NCI-H2107 treated with DMSO at 0.1 percent for 48 hours (cell line): Measurements from ENCODE around the gene RAX2.

Experiments
- DNase-seq: peaks from one replicate; lab custom pipeline; 2025; ENCODE audit not compliant: unreplicated experiment; lab: John Stamatoyannopoulos, UW

Gene RAX2

DNA sequence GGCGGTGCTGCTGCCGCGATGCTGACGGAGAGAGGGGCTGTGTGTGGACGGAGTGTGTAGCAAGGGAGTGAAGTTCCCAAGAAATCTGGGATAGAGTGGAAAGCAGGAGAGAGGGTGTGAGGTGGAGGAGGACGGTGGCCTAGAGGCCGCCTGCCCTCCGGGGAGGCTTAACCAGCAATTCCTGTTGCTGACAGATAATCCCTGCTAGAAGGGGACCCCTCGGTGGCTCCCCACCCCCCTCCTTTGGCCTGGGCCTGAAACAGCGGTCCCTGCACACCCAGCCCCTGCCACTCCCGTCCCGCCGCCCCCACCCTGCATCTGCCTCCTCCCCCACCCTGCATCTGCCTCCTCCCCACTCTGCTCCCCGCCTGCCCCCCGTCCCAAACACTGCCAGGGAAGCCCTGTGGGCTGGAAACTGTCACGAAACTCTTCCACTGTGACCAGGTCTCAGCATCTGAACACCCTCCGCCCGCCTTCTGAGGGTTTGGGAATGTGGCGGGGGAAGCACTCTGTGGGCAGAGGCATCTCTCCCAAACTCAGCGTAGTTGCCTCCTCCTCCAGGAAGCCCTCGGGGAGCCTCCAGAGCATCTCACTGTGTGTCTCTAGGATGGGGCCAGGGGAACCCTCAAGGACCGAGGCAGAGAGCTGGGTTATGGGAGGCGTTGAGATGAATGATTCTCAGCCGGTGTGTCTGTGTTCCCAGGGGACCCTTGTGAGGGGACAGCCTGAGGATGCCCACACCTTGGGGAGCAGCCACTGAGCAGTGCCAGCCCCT is 31.3 kb upstream of the RAX2 start:
- DNase-seq = no peak

DNA sequence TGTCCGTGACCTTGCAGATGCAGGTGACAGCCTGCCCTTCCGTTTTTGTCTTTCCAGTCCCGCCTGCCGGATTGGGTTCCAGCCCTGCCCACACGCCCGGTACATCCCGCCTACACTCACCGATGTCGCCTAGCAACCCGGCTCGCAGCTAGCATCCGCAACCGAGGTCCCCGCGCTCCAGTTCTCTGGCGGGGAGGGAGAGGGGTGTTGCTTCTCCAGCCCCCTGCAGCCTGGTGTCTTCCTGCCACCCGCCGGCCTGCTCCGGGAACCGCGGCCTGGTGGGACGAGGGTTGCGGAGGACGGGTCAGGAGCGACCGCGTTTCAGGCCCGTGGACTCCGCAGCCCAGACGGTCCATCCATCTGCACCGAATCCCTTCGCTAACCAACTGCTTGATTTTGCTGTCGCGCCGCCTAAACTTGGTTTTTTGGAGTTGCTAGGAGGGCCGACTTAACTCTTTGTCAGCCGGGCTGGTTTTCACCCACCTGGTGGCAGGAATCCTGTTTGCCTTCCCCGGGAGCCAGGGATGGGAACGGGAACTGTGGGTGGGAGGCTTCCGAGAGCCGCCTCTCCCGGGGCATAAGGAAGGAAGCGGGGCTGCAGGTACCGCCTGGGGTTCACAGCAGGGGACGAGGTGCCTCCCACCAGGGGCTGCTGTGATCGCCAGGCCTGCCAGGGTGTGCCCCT is 29.5 kb upstream of the RAX2 start:
- DNase-seq = peak; percentile 18

DNA sequence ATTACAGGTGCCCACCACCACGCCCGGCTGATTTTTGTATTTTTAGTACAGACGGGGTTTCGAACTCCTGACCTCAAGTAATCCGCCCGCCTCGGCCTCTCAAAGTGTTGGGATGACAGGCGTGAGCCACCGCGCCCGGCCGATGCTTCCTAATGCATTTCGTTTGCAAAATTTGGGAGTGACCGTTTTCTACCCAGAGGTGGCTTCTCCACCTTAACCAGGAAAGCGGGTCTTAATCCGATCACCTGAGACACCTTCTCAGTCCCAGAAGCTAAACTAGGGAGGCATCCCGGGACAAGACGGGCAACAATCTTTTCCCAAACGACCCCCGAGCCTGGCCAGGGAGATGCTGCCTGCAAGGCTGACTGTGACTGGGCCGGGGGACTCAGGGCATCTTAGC is 29.0 kb upstream of the RAX2 start:
- DNase-seq = no peak

DNA sequence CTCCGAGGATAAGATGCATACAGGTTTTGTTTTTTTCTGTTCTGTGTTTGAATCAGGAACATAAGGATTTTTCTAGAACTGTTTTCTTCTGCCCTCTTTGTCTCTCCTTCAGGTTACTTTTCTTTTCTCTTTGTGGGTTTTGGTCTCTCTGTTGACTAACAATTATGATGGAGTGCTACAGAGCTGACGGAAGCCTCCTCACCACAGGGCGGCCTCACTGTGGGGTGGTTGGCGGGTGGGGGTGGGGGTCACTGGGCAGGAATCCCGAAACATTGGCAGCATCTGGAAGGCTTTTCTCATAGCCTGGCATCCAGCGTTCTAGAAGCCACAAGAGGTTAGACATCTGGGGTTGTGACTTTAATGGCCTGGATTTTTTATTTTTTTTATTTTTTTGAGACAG is 26.1 kb upstream of the RAX2 start:
- no peak for DNase-seq

DNA sequence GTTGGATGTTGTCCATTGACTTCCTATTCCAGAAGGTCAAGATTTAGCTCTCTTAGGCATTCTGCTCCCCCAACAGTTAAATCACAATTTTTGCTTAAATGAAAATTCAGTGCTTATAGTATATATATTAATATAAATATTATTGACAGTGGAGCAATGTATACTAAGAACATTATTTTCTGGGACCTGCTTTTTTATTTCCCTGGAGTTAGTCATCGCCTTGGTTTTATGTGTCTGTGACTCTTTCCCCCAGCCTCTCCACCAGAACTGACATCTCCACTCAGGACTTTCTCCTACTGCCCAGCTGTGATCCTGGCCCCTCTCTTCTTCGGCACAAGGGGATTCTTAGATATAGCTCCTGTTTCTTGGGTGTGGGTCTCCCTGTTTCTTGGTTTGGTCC is 24.3 kb upstream of the RAX2 start:
- DNase-seq = no peak

DNA sequence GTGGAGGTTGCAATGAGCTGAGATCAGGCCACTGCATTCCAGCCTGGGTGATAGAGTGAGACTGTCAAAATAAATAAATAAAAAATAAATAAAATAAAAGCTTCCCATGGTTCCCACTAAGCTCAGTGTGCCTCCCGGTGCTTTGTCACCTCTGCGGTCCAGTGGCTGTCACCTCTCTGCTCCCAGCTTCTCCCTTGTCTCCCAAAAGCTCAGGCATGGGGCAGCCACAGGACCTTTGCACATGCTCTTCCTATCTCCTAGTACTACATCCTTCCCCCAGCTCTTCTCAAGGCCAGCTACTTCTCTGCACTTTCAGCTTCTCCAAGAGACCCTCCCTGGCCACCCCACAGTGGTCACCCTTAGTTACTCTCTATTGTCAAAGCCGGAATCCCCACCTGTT is 21.8 kb upstream of the RAX2 start:
- no peak for DNase-seq

DNA sequence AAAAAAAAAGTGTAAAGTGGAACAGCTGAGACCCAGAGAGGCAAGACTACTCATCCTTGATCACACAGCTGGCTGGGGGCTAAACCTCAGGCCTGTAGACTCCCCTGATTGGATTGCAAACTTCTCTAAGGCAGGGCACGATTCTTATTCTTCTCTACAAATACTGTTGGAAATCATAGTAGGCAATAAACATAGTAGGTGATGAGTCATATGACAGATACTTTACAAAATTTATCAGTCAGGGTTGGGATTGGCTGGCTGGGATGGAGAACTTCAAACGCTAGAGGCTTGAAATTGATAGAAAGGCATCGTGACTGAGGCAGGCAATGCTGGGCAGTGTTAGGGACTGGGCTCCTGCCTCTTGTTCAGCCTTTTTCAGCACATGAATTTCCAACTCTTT is 20.1 kb upstream of the RAX2 start:
- DNase-seq = no peak

DNA sequence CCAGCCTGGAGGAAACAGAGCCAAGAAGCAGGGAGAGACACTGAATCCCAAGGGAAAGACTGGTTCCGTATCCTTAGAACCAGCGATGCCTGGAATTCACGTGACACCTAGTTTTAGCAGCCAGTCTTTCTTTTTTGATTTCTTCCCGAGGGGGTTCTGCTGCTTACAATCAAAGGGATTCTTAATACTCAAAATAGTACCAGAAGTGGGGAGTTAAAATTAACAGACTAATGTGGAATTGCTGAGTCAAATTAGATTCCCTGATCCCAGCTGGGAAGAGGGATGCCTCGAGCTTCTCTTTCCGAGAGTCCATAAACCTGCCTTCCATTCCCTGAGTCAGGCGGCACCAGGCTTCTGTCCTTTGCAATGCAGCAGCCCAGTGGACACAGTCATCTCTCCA is 18.9 kb upstream of the RAX2 start:
- DNase-seq = no peak

DNA sequence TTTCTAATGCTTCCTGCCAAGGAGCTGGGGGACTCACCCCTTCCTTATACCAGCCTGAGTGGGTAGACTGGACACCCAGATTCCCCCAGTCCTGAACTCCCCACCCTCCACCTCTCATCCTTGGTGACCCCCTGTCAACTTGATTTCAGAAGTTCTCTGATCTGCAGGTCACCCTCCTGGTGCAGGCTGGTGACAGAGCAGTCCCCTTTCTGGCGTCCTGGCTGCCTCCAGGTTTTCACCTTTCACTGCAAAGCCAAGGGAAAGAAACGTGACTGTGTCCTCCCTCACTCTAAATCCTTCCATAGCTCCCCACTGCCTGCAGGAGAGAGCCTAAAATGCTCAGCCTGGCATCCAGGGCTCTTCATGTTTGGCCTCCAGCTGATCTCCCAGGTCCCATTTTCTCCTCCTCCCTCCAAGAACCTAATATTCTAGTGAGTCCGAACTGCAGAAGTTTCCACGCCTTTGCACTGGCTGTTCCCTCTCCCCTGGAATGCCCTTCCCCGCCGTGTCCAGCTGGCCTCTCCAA is 18.2 kb upstream of the RAX2 start:
- no peak for DNase-seq

DNA sequence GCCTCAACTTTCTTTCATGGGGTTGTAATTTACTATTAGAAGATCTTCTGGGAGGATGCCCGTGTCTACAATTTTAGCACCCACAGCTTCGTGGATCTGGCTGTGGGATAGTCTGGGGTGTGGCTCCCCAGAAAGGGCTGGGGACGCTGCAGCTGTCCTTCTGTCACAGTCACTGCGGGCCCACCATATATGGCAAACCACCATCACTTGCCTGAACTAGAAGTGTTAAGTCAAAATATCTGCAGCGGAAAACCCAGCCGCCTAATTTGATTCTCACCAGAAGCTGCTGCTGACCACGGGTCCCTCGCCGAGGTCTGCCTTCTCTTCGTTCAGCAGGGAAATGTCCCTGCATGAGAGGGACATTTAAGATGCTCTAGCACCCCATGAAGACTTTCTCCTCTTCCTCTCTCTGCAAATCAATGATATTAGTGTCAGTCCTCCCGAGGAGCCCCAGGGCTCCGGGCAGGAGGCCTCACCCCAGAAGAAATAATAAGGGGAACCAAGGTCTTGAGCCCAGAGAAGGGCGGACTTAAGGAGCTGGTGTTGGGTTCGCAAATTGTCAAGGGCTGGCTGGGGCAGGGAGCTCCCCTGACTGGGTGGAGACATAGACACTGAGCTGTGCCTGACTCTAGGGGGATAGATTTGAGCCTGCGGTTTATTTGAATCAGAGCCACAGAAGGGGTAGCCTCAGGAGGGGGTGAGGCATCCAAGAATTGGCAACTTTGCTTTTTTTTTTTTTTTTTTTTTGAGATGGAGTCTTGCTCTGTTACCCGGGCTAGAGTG is 17.2 kb upstream of the RAX2 start:
- DNase-seq = no peak

DNA sequence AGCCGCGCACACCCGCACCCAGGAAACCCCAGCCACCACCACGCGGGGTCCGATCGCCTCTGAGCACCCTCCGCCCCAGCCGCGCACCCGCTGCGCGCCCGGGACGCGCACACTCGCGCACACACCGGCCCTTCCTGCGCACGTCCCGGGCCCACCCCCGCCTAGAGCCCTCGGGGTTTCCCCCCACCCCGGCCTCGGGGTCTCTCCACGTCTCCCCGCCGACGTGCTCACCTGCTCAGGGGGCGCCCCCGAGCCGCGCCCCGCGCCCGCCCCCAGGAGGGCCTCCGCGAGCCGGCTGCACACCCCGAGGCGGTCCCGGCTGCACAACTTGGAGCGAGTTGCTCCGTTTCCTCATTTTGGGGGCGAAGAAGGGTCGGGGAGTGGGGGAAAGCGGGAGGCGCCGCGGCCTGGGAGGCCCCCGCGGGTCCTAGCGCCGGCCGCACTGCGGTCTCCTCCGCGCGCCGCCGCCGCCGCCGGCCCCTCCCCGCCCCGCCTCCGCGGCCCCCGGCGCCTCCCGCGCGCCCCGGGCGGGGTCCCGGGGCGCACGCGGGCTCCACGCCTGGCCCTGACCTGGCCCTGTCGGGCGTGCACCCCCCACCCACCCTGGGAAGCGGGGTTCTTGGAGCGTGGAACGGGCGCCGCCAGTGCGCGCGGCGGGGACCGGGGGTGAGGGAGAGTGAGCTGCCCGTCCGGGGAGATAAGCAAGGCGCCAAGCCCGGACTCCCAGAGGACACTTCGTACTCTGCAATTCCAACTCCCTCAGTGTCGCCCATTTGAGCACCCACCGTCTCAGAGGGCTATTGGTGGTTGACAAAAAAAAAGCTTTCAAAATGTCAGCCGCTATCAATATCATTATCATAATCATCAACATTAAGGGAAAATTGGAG is 14.2 kb upstream of the RAX2 start, which contains the start of gene MATK:
TSS of gene MATK (minus strand) at position 444 of the 887 bp plus-strand sequence. CDS start 1,246 bp downstream, outside the sequence.
- DNase-seq = no peak

DNA sequence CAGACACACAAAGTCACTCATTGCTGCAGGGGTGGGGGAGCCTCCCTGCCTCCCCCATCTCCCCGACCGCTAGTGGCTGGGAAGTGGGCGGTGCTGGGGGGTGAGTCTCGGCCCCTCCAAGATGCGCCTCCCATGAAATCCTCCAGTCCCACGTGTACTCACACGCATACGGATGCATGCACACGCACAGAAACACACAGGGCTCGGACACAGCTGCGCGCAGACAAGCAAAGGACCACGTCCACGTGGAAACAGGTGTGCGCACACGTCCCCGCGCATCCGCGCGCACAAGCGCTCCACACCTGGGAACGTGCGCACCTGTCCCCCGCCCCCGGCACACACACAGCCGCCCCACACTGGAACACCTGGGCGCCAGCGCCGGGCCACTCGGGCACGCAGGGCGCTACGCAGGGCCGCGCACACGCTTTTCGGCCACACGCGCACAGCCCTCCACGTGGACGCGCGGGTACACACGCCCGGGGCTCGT is 13.5 kb upstream of the RAX2 start:
- no peak for DNase-seq

DNA sequence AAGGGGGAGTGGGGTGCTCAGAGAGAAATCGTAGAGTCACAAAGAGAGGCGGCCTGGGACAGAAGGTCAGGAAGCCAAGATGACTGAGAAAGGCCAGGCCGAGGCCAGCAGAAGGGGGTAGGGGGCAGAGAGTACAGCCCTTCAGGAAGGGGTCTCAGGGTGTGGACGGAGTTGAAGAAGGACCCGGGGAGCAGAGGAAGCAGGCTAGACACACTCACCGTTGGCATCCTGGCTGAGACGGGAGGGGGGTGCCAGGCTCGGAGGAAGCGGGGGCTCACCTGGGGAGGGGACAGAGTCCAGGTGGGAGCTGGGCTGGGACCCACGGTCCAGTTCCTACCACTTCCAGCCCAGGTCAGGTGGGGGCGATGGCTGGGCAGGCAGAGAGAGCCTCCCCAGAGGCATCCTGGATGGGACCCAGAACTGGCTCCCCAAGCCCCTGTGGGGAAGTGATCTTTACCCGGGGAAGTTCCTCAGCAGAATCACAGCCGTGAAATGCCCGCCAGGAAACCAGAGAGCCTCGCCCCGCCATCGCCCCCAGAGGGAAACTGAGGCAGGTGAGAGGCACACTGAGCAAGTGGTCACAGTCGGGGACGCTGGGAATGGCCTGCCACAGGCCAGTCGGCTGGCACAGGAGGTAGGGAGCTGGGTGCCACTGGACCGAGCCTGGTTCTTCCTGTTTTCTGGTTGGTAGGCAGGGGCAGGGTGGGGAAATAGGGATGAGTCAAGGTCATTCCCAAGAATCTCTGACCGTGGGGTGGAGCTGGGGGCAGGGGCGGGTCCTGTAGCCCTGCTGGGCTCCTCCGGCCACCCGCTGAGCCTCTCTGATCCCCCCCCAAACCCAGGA is 12.8 kb upstream of the RAX2 start:
- DNase-seq = no peak

DNA sequence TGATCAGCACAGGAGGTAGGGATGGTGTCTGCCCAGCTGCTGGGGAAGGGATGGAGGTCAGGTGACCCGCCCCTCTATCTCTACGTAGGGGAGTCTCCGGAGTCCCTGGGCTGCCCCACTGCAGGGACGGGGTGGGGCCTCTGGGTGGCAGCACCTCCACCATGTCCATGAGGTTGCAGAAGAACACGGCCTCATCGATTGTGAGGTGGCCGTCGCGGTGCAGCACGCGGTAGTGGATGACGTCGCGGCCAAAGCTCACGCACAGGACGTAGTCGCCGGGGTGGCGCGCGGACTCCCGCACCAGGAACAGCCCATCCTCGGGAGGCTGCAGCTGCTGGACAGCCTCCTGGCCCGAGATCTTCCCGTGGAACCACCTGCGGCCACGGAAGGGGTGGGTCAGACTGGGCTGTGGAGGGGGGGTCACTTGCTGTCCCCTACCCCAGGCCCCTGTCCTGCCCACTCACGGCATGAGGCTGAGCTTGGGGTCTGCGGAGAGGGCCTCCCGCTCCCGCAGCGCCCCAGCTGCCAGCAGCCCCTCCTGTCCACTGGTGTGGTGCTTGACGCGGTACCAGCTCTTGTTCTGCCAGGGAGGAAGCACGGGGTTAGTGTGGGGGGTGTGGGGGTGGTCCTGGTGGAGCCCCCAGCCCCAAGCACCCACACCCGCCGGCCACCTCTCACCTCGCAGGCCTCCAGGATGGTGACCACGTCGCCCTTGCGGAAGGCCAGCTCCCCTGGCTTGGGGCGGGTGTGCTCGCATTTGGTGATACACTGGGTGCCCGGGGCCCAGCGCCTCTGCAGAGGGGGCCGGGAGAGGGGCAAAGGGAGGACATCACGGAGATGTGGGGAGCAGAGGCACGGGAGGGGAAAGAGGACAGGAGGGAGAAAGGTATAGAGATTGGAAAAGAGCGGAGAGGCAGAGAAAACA is 11.9 kb upstream of the RAX2 start:
- DNase-seq = no peak

DNA sequence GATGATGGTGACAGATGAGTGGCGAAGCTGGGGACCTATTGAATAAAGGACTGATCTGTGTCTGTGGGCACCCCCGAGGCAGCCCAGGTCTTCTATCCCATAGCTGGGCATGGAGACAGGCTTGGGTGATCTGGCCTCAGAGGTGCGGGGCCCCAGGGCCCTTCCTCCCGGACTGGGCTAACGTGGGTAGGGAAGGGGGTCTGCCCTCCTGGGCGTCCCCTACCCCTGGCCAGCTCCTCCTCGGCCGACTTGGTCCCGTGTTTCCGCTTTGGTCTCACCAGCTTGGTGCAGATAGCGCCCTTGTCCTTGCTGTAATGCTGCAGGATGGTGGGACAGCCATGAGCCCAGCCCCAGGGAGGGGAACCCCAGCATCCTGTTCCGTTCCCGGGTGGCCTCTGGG is 10.9 kb upstream of the RAX2 start:
- DNase-seq = no peak

DNA sequence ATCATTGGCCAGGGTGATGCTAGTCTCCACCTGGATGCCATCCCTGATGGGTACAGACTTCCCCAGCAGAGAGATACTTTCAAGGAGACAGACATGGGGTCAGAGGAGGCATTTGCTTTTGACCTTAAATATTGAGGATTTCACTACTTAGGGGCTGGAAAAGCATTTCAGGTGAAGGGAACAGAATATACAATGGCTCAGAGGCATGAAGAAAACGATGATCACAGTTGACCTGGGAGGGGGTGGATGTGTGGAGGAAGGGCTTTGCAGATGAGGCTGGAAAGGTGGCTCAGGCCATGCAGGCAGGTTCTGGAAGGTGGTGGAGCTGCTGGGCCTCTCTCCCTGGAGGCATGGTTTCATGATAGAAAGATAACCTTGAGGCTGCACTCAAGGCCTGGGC is 10.3 kb upstream of the RAX2 start:
- no peak for DNase-seq

DNA sequence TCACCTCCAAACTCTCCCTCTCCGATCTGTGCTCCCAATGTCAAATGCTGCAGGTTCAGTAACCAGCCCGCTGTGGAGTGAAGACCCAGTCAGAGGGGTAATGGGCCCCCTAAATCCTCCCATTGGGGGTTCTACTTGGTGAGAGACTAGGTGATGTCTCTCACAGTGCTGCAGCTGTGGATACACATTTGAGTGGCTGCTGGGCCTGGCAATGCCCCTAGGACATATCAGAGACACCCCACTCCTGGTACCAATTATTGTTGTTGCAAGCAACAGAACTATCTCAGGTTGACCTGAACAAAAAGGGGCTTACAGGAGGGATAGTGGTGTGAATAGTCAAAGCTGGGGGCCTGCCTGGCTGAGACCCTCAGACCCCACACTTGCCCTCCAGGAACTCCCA is 9.6 kb upstream of the RAX2 start:
- no peak for DNase-seq

DNA sequence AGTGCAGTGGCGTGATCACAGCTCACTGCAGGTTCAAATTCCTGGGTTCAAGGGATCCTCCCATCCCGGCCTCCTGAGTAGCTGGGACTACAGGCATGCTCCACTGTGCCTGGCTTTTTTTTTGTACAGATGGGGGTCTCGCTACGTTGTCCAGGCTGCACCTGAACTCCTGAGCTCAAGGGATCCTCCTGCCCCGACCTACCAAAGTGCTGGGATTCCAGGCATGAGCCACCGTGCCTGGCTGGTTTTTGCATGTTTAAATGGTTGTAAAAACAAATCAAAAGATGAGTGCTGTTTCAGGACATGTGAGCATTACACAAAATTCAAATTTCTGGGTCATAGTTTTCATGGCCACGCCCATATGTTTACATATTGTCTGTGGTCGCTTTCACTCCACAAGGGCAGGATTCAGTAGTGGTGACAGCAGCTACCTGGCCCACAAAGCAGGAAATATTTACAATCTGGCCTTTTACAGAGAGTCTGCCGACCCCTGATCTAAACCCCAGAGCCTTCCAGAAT is 8.8 kb upstream of the RAX2 start:
- no peak for DNase-seq
